Measurements from ENCODE around the gene LRRC74B.

DNA sequence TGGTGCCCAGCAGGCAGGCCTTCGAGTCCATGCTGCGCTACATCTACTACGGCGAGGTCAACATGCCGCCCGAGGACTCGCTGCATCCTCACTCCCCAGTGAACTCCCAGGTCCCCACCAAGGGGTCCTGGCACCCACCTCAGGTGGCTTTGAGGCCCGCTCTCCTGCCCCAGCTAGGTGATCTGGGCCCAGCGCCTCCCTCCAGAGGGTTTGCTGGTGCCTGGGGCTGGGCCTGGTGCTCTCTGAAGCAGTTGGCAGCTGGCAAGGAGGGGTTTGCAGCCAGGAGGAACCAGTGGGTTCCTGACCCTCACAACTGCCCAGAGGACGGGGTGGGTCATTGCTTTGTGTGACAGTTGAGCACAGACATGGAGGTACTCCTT lies 49.7 kb upstream of the LRRC74B start:
- TF ChIP-seq POLR2A (IDR thresholded peaks at IDR 0.05) (no peak), EP300 (IDR thresholded peaks at IDR 0.05) (no peak), POLR2AphosphoS5 (IDR thresholded peaks at IDR 0.05) (no peak)
- TF ChIP-seq, protein P1, sequence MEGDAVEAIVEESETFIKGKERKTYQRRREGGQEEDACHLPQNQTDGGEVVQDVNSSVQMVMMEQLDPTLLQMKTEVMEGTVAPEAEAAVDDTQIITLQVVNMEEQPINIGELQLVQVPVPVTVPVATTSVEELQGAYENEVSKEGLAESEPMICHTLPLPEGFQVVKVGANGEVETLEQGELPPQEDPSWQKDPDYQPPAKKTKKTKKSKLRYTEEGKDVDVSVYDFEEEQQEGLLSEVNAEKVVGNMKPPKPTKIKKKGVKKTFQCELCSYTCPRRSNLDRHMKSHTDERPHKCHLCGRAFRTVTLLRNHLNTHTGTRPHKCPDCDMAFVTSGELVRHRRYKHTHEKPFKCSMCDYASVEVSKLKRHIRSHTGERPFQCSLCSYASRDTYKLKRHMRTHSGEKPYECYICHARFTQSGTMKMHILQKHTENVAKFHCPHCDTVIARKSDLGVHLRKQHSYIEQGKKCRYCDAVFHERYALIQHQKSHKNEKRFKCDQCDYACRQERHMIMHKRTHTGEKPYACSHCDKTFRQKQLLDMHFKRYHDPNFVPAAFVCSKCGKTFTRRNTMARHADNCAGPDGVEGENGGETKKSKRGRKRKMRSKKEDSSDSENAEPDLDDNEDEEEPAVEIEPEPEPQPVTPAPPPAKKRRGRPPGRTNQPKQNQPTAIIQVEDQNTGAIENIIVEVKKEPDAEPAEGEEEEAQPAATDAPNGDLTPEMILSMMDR (IDR thresholded peaks at IDR 0.05): no peak

All from gastroesophageal sphincter (tissue), 3 donors.